D721Med (cell line): ENCODE results near the gene SLC29A3.
"Not testable (repeated sequence)": the region's sequence is repeated elsewhere in the genome, so short reads cannot be mapped to it uniquely, and the experiment has no call there.

Source experiments
- DNase-seq: peaks from one replicate; pipeline ENCODE4 v3.0.0; 2011; ENCODE audit warnings: low spot score; ENCODE audit not compliant: insufficient read length
- FAIRE-seq: peaks from 2 replicates; lab custom pipeline; 2011; peaks lifted over from hg19 to GRCh38; lab: Jason Lieb, UNC
- CTCF ChIP-seq: IDR thresholded peaks from 2 replicates; pipeline ENCODE4 v1.5.1; 2012; ENCODE audit warnings: mild to moderate bottlenecking, control low read depth; ENCODE audit not compliant: insufficient read depth; ENCODE audit errors: missing control alignments

SLC29A3 gene

GRCh38 chr10:71295641-71296040 lies 23.4 kb upstream of the SLC29A3 start:
- DNase-seq (no peak), FAIRE-seq (no peak)
- TF ChIP-seq CTCF, result no peak

GRCh38 chr10:71296086-71296485 lies 23.0 kb upstream of the SLC29A3 start:
- no peak for TF ChIP-seq CTCF
- DNase-seq (no peak), FAIRE-seq (no peak)

- FAIRE-seq, DNase-seq: not testable (repeated sequence)
Observed at GRCh38 chr10:71296811-71297210, 22.2 kb upstream of the SLC29A3 start.

- no peak for DNase-seq
- FAIRE-seq, result no peak
Observed at GRCh38 chr10:71297343-71297742, 21.7 kb upstream of the SLC29A3 start.

GRCh38 chr10:71299071-71299785 lies 19.8 kb upstream of the SLC29A3 start:
- no peak for TF ChIP-seq CTCF
- no peak for DNase-seq
- no peak for FAIRE-seq

More at GRCh38 chr10:71297343-71297742, 21.7 kb upstream of the SLC29A3 start:
- no peak for TF ChIP-seq CTCF

- DNase-seq (no peak), FAIRE-seq (no peak)
- TF ChIP-seq CTCF, result no peak
Observed at GRCh38 chr10:71300555-71301370, 18.3 kb upstream of the SLC29A3 start.

GRCh38 chr10:71301371-71301916 lies 17.6 kb upstream of the SLC29A3 start:
- FAIRE-seq, result no peak
- DNase-seq, result no peak
- TF ChIP-seq CTCF, result no peak
